Measurements from ENCODE around the gene HOXB4.

- no peak for TF ChIP-seq RCOR1 (IDR thresholded peaks at IDR 0.05; ENCODE audit: low read length)
- TF ChIP-seq ELF1 (IDR thresholded peaks at IDR 0.05) = no peak
- no peak for TF ChIP-seq CTCF (IDR thresholded peaks at IDR 0.05)
- no peak for TF ChIP-seq SMC3 (IDR thresholded peaks at IDR 0.05; ENCODE audit: low read depth, low read length)
- no peak for TF ChIP-seq YY1 (IDR thresholded peaks at IDR 0.05; ENCODE audit: low read depth)
- no peak for TF ChIP-seq USF2 (IDR thresholded peaks at IDR 0.05; ENCODE audit: borderline replicate concordance, low read depth, low read length)
- no peak for TF ChIP-seq MAX (IDR thresholded peaks at IDR 0.05; ENCODE audit: low read depth)
- no peak for TF ChIP-seq RAD21 (IDR thresholded peaks at IDR 0.05; ENCODE audit: low read length)
- TF ChIP-seq JUND (IDR thresholded peaks at IDR 0.05) = no peak
- no peak for TF ChIP-seq FOXM1 (IDR thresholded peaks at IDR 0.05; ENCODE audit: low read depth)
- no peak for TF ChIP-seq RXRA (IDR thresholded peaks at IDR 0.05; ENCODE audit: borderline replicate concordance, low read depth)
- no peak for TF ChIP-seq REST (IDR thresholded peaks at IDR 0.05; ENCODE audit: low read depth, low read length)
- TF ChIP-seq RFX5 (IDR thresholded peaks at IDR 0.05; ENCODE audit: low read length) = no peak
These were observed 44.7 kb upstream of the HOXB4 start for GRCh38 chr17:48622857-48623256.

Data from SK-N-SH (cell line).